ENCODE results near the gene S100A1.

DNA sequence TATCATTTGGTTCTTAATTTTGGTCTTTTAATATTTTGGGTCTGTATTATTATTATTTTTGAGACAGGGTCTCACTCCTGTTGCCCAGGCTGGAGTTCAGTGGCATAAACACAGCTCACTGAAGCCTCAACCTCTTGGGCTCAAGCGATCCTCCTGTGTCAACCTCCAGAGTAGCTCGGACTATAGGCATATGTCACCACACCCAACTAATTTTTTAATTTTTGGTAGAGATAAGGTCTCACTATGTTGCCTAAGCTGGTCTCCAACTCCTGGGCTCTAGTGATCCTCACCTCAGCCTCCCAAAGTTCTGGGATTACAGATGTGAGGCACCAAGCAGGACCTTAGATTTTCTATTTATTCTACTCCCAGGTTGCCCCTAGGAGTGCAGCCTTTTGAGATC, 45.3 kb downstream of the S100A1 start:
- TF ChIP-seq, protein P1, sequence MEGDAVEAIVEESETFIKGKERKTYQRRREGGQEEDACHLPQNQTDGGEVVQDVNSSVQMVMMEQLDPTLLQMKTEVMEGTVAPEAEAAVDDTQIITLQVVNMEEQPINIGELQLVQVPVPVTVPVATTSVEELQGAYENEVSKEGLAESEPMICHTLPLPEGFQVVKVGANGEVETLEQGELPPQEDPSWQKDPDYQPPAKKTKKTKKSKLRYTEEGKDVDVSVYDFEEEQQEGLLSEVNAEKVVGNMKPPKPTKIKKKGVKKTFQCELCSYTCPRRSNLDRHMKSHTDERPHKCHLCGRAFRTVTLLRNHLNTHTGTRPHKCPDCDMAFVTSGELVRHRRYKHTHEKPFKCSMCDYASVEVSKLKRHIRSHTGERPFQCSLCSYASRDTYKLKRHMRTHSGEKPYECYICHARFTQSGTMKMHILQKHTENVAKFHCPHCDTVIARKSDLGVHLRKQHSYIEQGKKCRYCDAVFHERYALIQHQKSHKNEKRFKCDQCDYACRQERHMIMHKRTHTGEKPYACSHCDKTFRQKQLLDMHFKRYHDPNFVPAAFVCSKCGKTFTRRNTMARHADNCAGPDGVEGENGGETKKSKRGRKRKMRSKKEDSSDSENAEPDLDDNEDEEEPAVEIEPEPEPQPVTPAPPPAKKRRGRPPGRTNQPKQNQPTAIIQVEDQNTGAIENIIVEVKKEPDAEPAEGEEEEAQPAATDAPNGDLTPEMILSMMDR (conservative IDR thresholded peaks at IDR 0.05) = no peak
- no peak for TF ChIP-seq EZH2 (IDR thresholded peaks at IDR 0.05; ENCODE audit: low read depth)

Data from PC-9 (cell line).